Measurements from ENCODE around the gene C11orf21.

The C11orf21 gene

DNA sequence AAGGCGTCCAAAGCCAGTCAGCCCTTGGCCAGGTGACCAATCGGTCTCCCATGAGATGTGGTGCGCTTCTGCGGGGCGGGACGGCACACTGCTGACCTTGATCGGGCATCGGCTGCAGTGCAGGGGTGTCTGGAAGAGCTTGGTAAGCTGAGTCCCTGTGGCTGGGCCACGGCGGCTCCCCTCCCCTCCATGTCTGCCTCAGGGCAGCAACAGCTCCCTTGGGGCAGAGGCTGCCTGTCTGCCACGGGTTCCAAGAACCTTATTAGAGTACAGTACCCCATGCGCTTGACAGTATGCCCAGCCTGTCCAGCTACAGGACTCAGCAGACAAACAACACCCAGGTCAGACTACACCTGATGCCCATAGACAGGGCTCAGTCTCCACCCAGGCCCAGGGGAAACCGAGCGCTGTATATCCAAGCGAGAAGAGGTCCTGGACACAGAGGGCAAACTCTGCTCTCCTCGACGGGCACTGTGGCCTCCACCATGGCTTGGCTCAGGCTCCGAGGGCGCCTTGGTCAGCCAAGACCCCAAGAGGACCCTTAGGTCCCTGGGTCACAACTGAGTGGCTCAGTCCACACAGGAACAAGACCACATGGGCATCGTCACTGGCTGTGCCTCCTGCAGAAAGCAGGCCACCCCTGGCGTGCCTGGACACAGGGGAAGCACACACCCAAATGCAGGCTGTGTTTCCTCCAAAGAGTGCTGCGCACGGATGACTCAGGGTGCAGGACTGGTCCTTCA lies 19.0 kb upstream of the C11orf21 start:
- no peak for DNase-seq

DNA sequence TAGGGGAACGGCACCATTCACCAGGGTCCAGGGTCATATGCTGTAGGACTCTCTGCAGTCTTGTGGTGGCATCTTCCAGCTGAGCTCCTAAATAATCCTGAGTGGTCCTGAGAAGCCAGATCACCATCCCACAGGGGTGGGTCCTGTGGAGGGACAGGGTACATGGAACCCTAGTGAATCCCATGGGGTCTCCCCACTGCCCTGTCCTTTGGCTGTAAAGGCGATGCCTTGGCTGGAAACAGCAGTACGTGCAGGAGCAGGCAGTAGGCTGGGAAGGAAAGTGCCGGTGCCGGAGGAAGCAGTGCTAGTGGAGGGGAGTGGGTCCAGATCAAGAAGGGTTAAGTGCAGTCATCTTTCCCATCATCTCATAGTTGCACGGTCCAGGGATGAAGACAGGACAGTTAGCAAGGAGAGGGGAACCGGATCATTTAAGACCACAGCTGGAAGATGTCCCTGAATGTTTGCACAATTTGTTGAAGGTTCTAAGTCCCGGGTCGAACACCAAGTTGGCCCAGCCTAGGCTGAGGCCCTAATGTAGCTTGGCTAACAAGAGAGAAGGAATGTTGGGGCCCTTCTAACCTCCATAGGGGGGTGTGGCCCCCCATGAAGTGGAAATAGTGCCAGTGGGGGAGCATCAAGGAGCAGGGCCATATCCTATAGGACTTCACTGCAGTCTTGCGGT lies 18.2 kb upstream of the C11orf21 start:
- no peak for DNase-seq

DNA sequence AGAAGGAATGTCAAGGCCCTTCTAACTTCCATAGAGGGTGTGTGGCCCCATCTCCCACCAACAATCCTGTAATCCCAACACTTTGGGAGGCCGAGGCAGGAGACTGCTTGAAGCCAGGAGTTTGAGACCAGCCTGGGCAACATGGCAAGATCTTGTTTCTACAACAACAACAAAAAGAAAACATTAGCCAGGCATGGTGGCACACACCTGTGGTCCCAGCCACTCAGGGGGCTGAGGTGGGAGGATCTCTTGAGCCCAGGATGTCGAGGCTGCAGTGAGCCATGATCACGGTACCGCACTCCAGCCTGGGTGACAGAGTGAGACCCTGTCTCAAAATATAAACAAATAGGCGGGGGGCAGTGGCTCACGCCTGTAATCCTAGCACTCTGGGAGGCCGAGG lies 17.0 kb upstream of the C11orf21 start:
- no peak for DNase-seq

DNA sequence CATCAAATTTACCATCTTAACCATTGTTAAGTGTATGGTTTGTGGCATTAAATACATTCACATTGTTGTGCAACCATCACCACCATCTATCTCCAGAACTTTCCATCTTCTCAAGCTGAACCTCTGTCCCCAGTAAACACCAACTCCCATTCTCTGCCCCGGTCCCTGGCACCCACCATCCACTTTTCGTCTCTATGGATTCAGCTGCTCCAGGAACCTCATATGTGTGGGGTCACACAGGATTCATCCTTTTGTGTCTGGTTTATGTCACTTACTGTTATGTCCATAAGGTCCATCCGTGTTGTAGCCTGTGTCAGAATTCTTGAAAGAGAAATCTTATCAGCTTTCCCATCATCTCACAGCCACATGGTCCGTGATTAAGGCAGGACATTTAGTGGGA lies 16.4 kb upstream of the C11orf21 start:
- no peak for DNase-seq

DNA sequence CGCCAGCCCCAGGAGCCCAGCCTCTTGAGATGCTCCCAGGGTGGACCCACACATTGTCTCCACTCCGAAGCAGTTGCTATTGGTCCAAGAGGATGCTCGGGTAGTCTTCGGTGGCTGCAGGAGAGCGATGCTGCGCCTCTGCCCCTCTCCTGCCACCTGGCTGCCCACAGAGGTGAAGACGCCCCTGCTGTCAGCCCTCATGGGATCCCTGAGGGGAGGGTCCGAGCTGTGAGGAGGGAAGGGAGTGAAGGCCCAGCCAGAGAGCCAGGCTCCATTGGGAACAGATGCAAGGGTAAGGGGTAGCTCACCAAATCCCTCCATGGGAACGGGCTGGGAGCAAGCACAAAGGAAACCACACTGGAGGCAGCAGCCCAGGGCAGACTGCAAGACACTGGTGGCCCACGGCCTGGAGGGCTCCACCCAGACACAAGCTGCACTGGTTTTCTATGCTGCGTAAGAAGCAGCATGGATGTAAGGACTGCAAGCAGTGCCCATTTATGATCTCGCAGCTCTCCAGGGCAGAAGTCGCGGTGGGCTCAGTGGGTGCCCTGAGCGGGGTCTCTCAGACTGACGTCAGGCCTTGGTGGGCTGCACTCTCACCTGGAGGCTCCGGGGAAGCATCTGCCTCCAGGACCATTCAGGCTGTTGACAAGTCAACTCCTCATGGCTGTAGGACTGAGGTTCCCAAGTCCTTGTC lies 15.8 kb upstream of the C11orf21 start:
- DNase-seq, result no peak

DNA sequence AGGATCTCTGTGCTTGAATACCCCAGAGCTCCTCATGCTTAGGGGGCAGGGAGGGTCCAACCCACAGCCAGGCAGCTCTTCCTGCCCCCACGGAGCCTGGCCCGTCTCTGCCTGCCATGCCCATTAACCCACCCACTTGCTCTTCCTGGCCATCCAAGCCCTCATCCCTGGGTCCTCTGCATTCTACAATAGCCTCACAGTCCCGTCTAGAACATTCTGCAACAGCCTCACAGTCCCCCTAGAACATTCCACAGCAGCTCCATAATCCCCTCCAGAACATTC lies 15.2 kb upstream of the C11orf21 start:
- no peak for DNase-seq

DNA sequence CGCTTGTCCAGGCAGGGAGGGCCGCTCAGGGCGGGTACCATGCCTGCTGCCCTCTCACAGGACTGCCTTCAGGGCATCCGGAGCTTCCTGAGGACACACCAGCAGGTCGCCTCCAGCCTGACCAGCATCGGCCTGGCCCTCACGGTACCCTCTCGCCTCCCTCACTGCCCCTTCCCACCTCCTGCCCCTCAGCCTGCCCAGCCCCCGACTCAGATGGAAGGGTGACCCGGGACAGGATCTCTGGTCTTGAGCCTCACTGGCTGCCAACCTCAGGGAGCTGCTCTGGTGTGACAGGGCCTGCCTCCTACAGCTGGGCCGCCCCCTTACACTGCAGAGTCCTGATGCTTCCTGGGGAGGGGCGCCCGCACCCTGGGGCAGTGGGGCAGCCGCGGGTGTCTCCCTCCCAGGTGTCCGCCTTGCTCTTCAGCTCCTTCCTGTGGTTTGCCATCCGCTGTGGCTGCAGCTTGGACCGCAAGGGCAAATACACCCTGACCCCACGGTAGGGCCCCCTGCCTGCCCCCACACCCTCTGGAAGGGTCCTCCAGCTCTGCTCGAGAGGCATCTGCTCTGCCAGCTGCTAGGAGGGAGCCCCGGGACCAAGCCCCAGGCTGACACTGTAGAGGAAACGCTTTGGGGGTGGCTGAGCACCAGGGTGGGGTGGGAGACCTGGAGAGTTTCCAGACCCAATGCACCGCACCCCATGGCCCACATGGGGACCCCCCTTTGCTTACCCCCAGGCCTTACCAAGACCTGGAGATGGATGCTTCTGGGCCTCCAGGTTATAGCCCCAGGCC lies 14.6 kb upstream of the C11orf21 start:
- DNase-seq, result no peak

DNA sequence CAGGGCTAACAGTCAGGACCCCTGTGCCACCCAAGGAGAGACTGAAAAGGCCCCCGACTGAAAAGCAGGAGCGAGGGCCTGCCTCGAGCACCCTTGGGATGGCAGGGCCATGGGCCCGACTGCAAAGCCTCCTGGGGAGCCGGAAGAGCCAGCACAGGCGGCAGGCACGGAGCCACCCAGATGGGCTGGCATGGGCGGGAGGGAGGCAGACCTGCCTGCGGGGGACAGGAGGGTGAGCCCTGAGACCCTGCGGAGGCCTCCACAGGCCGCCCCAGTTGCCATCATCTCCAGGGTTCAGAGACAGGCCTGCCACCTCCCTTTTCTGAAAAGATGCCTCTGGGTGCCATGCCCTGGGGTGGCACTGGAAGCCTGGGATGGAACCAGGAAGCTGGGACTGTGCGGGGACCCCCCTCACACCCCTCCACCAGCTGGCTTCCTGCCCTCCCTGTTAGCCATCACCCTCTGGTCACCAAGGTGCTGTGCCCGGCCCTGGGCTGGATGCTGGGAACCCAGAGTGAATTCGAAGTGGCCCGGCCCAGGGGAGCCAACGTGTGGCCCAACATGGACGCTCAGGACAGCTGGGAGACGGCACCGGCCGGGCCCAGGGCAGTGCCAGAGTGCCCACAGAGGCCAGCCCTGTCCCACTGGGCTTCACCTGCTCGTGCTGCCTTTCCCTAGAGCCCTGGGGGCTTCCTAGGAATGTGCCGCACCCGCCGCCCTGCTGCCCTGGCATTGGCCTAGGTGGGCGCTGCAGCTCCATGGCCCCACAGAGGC lies 13.9 kb upstream of the C11orf21 start:
- no peak for DNase-seq

DNA sequence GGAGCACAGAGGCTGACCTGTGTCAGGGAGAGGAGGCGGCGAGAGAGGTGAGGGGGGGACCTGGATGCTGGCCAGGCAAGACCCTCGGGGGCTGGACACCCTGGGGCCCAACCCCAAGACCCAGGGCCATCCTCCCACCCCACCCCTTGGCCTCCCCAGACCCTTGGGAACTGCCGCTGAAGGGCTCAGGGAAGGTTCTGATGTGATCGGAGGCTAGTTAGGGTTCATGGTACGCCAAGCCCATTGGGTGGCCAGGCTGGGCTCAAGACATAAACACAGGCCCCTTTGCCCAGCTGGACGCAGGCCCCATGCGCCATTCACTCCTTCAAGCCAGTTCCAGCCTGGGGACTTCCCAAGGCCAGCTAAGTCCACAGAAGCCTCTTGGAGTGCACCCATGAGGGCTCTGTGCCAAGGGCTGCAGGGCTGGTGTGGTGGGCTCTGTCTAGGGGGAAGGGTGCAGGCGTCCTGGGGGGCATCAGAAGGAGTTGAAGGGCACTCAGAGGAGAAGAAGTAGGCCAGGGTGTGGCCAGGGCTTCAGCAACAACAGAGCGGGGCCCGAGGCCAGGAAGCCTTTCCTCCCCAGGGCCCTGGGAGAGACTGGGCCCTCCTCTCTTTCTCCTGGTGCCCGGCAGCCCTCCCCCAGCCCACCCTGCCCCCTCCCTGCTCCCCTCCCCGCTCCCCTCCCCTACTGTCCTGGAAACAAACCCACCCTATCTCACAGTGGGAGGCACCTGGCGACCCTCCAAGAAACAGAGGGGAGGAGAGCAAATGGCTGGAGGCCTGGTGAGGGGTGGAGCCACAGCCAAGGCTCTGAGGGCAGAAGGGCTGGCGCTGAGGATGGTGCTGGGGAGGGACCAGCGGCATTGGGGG lies 13.0 kb upstream of the C11orf21 start:
- no peak for DNase-seq

DNA sequence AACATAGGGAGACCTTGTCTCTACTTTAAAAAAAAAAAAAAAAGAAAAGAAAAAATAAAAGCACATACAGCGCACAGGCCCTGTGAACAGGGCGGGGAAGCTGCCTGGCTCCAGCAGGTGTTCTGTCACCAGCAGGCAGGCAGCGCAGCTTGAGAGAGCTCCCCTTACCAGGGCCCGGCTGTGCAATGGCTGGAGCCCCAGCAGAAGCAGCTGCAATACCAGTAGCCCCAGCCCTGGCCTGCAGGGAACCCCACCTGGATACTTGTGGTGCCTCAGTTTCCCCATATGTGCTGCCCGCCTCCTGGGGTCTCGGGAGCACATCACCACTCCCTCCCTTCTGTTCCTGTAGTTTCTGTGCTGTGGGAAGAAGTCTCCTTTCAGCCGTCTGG lies 12.4 kb upstream of the C11orf21 start:
- DNase-seq, result no peak

DNA sequence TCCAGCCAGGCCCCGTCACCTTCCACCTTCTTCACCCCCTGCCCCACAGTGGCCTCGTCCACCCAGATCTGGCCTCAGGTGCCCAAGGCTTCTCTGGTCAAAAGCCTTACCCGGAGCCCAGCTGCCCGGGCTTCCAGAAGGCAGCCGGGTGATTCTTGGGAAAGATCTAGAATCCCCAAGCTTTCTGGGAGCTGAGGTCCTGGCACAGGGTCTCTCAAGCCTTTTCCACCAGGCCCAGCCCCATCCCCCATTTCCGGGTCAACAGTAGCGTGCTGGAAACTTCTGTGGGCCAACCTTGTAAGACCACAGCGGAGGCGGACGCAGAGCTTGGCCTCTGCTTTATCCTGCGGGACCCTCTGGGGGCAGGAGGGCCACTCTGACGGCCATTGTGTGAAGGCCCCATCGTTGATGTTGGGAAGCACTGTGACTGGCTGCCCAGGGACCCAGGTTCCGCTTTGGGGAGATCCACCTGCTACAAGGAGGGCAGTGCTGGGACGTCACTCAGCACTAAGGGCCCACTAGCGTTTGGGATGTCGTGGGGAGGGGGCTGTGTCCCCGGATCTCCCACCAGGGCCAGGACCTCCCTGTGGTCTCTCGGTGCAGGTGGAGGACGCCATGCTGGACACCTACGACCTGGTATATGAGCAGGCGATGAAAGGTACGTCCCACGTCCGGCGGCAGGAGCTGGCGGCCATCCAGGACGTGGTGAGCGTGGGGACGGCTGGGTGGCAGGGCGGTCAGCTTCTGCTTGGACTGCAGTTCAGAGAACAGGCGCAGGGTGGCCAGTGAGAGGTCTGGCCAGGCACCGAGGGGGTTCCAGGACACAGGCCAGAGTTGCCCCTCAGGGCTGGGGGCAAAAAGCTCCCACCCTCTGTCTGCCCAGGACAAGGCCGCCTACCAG lies 11.6 kb upstream of the C11orf21 start:
- no peak for DNase-seq

DNA sequence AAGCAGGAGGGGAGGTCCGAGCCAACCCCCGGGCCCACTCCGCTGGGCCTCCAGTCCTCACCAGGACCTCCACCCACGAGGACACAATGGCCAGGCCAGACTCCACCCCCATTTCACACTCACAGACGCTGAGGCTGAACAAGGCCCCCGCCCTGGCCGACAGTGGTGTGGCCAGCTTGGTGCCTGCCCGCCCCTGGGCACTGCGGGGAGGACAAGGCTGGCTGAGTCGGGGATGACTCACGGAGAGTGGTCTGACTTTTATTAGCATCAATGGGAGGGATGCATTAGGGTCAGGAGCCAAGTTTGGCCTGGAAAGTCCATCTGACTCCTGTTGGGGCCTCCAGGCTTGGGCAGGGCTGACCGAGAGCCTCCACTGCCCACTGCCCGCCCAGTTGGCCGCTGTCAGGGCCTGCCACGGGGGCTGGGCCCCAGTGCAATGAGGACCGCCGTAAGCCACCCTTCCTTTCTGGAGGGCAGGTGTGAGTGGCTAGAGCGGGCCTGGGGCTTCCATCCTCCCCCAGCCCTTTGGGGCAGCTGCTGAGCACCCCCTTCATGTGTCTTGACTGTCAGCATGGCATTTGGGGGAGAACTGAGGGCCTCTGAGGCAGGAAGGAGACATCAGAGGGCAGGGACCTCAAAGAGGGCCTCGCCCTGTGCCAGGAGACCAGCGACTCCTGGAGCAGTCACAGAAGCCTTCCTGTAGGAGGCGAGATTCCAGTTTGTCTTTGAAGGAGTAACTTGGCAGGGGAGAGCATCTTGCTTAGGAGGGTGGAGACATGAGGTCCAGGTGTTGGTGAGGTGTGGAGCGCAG lies 10.7 kb upstream of the C11orf21 start:
- DNase-seq, result no peak

DNA sequence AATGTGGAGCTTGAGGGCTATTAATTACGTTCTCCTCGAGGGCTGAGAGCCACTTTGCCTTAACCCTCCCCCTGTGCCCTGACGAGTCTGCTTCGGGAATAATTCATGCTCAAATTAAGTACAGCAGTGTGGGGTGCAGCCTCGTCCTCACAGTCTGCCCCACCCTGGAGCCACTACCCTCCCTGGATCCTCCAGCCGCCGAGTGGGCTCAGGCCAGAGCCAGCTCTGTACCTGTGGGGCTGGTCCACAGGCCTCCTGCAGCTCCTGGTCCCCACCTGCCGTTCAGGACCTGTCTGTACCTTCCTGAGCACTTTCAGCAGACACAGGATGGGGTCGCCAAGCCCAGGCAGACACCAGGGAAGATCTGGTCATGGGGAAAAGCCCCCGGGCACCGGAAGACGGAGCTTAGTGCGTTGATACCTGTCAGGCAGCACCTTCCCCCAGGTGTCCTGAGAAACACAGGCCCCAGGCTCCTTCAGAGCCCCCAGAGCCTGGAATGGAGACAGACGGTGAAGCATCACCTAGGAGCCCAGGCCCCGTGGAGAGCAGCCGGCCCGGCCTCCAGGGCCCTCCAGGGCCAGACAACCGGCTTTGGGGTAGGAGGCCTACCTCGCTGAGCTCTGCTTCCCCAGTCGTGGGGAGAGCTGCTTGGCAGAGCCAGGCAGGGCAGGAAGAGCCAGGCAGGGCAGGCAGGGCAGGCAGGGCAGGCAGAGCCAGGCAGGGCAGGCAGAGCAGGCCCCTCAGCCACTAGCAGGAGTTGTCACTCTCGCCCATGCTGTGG lies 9.8 kb upstream of the C11orf21 start:
- DNase-seq, result no peak

DNA sequence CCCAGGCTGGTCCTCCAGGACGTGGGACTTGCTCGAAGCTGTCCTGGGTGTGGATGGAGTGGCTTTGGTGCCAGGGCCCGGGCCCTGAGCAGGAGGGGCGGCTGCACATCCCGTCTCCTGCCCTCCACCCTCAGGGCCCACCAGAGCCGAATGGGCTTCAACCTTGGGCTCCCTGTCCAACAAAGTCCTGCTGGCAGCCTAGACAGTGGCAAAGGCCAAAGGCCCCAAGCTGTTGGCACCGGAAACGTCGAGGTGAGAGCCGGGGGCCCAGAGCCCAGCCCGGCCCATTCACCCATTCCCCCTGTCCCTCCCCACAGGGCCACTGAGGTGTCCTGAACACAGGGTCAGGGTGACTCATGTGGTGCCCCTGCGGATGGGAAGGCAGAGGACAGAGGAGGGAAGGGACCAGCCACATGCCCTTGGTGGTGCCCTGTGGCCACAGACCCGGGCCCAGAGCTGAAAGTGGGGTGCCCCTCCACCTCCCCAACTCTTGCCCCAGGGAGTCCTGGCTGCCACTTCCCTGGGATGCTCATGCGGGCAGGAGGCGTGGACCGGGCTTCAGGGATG lies 9.2 kb upstream of the C11orf21 start:
- DNase-seq, result no peak

DNA sequence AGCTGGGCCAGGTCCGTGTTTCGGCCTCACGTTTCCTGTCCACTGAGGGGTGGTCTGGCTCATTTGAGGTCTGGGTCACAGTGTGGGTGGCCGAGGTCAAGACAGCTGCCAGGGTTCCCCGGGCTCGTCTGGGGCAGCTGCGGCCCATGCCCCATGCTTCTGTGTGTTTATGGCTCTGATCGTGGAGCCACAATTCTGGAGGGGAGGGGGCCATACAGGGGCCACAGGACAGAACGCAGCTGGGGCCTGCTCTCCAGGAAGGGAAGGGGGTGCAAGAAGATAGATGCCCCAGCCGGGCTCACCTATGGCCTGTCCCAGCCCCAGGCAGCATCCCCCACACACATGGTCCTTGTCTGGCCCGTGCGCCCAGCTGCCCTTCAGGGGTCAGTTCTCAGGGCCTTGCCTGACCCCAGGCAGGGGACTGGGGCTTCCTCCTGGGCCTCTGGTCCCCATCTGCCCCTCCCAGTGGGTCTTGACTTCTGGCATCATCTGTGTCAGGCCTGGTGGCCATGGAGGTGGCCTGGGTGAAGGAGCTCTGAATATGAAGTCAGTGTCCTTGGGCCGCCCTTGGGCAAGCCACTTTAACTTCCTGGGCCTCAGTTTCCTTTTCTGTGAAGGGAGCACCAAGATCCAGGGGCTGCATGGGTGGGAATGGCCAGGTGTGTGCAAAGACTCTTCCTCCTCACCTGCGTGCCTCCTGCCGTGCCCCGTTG lies 8.5 kb upstream of the C11orf21 start:
- no peak for DNase-seq

DNA sequence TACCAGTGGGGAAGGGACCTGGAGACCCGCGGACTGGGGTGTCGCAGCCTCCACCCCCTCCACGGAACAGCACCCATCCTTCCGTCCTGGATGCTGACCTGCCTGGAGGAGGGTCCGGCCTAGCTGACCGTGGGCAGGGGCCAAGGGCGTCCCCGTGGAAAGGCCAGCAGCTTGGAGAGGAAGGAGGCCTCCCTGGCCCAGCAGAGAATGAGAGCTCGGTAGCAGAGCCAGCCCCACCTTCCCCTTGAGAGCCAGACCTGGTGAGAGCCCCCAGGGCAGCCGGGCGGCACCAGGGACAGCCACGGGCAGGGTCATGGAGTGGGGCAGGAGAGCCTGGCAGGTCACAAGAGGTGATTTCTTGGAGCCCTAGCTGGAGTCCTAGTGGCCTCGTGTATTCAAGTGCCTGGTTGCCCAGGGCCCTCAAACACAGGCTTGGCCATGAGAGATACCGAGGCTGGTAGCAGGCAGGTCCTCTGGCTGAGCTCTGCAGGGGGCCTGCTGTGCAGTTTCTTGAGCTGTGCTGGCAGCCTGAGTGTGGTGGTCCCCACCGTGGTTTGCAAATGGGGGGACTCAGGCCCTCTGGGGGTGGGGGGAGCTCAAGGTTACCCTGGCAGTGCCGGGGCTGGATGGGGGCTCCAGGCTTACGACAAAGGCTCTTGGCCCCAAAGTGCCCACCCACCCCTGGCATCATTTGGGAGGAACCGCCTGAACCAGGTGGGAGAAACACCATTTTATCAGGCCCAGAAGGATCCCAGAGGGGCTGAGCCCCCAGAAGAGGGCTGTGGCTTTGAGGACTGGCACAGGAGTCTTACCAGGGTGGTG lies 7.7 kb upstream of the C11orf21 start:
- DNase-seq, result no peak

DNA sequence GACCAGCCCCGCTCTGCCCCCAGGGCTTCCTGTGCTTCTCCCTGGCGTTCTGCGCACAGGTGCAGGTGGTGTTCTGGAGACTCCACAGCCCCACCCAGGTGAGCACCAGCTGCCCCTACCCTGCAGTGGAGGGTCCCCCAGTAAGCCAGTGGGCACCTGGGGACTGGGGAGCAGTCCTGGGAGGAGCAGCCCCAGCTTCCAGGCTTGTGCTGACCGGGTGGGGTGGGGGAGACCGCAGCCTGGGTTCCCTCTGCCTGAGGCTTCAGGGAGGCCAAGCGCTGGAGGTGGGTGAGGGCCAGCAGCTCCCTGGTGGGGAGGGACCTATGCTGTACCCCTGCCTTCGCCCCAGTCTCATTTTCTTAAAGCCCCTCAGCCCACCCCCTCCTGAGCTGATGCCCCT lies 7.0 kb upstream of the C11orf21 start:
- no peak for DNase-seq
